GM10266 (cell line): ENCODE results near the gene PLIN4.

Source experiments
- DNase-seq: peaks from one replicate; pipeline ENCODE4 v3.0.0; 2012; ENCODE audit errors: extremely low spot score
- TF ChIP-seq, protein P1 (sequence below): IDR thresholded peaks from 2 replicates; pipeline ENCODE4 v1.5.1; 2012; ENCODE audit warnings: mild to moderate bottlenecking, low read depth; ENCODE audit not compliant: control insufficient read depth, insufficient read depth; ENCODE audit errors: missing control alignments

The PLIN4 gene

DNA sequence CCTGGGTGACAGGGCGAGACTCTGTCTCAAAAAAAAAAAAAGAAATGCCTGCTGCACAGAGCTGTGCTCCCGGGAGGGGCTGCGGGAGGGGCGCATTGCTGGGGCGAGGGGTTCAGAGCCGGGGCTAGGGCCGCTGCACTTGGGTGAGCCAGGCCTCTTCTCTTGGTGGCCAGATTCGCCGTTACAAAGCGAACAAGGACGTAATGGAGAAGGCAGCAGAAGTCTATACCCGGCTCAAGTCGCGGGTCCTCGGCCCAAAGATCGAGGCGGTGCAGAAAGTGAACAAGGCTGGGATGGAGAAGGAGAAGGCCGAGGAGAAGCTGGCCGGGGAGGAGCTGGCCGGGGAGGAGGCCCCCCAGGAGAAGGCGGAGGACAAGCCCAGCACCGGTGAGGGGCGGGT is 19.0 kb downstream of the PLIN4 start:
- TF ChIP-seq, protein P1, sequence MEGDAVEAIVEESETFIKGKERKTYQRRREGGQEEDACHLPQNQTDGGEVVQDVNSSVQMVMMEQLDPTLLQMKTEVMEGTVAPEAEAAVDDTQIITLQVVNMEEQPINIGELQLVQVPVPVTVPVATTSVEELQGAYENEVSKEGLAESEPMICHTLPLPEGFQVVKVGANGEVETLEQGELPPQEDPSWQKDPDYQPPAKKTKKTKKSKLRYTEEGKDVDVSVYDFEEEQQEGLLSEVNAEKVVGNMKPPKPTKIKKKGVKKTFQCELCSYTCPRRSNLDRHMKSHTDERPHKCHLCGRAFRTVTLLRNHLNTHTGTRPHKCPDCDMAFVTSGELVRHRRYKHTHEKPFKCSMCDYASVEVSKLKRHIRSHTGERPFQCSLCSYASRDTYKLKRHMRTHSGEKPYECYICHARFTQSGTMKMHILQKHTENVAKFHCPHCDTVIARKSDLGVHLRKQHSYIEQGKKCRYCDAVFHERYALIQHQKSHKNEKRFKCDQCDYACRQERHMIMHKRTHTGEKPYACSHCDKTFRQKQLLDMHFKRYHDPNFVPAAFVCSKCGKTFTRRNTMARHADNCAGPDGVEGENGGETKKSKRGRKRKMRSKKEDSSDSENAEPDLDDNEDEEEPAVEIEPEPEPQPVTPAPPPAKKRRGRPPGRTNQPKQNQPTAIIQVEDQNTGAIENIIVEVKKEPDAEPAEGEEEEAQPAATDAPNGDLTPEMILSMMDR, result no peak
- no peak for DNase-seq

DNA sequence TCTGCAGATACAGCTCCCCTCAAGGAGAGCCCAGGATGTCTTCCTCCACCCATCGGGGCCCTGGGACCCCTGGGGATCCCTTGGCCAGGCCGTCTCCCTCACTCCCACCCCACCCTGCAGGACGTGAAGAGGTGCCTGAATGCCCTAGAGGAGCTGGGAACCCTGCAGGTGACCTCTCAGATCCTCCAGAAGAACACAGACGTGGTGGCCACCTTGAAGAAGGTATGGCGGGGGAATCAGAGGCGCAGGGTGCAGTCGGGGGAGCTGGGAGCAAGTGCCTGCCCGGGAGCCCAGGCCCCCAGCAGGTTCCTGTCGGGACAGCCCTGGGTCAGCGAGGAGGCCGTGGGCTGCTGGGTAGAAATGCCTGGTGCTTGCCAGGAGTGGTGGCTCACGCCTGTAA is 19.6 kb downstream of the PLIN4 start:
- no peak for DNase-seq
- TF ChIP-seq, protein P1, result no peak

DNA sequence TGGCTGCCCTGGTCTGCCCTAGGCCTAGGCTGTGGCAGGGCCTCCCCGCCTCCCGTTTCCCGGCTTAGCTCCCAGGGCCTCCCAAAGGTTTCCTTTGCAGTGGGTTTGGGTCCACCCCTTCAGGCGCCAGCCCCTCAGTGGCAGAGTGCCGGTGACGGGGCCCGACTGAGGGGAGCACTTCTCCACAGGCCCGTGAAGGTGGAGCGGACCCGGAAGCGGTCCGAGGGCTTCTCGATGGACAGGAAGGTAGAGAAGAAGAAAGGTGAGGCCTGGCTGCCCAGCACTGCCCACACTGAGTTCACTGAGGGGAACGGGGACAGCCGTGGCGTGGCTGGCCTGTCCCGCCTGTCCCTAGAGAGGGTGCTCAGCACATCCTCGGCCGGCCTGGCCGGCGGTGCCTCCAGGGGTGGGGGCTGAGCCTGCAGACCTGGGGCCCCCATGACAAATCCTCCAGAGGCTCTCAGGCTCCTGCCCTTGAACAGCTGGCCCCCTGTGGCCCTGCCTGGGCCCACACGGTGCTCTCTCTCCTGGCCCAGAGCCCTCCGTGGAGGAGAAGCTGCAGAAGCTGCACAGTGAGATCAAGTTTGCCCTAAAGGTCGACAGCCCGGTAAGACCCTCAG is 20.4 kb downstream of the PLIN4 start:
- TF ChIP-seq, protein P1, result no peak
- no peak for DNase-seq

DNA sequence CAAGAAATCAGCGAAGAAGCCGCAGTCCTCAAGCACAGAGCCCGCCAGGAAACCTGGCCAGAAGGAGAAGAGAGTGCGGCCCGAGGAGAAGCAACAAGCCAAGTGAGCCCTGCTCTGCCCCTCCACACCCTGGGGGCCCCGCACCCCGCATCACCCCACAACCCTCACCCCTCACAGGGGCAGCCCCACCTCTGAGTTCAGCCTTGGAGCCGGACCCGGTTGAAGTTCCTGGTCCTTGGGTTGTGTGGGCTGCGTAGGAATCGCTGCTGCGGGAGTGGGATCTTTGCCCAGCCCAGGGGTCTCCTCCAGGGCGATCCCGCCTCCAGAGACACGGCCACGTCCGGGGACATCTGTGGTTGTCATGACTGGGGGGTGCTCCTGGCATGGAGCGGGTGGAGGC is 22.0 kb downstream of the PLIN4 start:
- TF ChIP-seq, protein P1, result no peak
- DNase-seq, result no peak

DNA sequence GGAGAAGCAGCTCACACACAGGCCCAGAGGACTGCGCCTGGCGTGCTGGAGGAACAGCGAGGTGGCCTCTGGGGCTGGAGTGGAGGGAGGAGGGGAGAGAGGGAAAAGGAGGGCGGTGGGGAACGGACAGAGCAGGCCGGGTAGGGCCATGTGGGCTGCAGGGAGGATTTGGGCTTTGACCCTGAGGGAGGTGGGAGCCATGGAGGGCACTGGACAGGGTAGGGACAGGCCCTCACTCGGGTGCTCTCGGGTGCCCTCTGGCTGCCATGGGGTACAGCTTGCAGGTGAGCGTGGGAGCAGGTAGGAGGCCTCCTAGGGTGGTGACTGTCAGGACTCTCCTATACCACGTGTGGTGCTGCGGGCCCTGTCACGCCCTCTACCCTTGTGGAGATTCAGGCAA is 22.8 kb downstream of the PLIN4 start:
- TF ChIP-seq, protein P1, result peak; percentile 24
- DNase-seq, result no peak

DNA sequence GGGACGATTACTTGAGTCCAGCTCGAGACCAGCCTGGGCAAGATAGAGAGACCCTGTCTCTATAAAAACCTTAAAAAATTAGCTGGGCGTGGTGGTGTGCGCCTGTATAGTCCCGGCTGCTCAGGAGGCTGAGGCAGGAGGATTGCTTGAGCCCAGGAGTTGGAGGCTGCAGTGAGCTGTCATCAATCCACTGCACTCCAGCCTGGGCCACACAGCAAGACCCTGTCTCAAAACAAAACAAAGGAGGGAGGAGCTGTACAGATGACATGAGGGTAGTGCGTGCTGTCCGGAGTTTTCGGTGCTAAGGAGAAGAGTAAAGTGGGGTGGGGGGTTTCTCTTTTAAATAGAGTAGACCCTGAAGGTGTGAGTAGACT is 23.6 kb downstream of the PLIN4 start:
- DNase-seq, result no peak
- TF ChIP-seq, protein P1, result no peak

DNA sequence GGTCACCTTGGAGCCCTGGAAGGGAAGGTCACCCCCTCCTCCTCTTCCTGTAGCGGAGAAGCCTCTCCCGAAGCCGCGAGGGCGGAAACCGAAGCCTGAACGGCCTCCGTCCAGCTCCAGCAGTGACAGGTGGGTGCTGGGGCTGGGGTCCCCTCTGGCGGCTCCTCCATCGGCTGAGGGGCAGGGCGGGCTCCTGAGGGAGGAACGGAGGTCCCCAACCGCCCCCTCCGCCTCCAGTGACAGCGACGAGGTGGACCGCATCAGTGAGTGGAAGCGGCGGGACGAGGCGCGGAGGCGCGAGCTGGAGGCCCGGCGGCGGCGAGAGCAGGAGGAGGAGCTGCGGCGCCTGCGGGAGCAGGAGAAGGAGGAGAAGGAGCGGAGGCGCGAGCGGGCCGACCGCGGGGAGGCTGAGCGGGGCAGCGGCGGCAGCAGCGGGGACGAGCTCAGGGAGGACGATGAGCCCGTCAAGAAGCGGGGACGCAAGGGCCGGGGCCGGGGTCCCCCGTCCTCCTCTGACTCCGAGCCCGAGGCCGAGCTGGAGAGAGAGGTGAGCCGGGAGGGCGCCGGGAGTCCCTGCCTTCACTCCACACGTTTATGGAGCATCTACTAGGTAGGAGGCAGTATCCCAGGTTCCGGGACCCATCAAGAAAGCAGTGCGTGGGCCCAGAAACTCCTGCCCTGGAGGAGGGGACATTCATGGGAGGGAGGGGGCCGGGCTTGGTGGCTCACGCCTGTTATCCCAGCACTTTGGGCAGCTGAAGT is 24.2 kb downstream of the PLIN4 start:
- DNase-seq, result no peak
- TF ChIP-seq, protein P1, result no peak
